IPS DF 6.9 (cell line): ENCODE measurements around the gene RASGRF1.

Experiments
- DNase-seq: peaks from one replicate; pipeline ENCODE4 v3.0.0-alpha.2; 2013; ENCODE audit warnings: low read depth, low spot score
- H3K27ac ChIP-seq: one replicate; pipeline ENCODE4 v1.5.1; 2013; ENCODE audit warnings: low read length, control low read depth
- H3K27me3 ChIP-seq: 2 replicates; pipeline ENCODE4 v1.6.1; 2013; ENCODE audit warnings: mild to moderate bottlenecking, low read length; ENCODE audit not compliant: control insufficient read depth, insufficient read depth
- H3K36me3 ChIP-seq: 2 replicates; pipeline ENCODE4 v1.6.1; 2013; ENCODE audit warnings: low read length; ENCODE audit not compliant: control insufficient read depth, insufficient read depth
- H3K4me1 ChIP-seq: 2 replicates; pipeline ENCODE4 v1.6.1; 2013; ENCODE audit warnings: low read length; ENCODE audit not compliant: control insufficient read depth, insufficient read depth
- H3K4me3 ChIP-seq: 2 replicates; pipeline ENCODE4 v1.5.1; 2013; ENCODE audit warnings: mild to moderate bottlenecking, low read length
- H3K9me3 ChIP-seq: 2 replicates; pipeline ENCODE4 v1.6.1; 2013; ENCODE audit warnings: low read length, inconsistent platforms; ENCODE audit not compliant: control insufficient read depth, insufficient read depth
- WGBS: extraction: QIAGEN DNeasy Blood & Tissue Kit; methylation state at CpG from one replicate; pipeline ENCODE4 v1.1.7; 2013; ENCODE audit warnings: mixed read lengths, missing lambda C conversion rate; ENCODE audit not compliant: insufficient read length, insufficient coverage; 5-methylcytosine and 5-hydroxymethylcytosine counted together

Gene RASGRF1, protein sequence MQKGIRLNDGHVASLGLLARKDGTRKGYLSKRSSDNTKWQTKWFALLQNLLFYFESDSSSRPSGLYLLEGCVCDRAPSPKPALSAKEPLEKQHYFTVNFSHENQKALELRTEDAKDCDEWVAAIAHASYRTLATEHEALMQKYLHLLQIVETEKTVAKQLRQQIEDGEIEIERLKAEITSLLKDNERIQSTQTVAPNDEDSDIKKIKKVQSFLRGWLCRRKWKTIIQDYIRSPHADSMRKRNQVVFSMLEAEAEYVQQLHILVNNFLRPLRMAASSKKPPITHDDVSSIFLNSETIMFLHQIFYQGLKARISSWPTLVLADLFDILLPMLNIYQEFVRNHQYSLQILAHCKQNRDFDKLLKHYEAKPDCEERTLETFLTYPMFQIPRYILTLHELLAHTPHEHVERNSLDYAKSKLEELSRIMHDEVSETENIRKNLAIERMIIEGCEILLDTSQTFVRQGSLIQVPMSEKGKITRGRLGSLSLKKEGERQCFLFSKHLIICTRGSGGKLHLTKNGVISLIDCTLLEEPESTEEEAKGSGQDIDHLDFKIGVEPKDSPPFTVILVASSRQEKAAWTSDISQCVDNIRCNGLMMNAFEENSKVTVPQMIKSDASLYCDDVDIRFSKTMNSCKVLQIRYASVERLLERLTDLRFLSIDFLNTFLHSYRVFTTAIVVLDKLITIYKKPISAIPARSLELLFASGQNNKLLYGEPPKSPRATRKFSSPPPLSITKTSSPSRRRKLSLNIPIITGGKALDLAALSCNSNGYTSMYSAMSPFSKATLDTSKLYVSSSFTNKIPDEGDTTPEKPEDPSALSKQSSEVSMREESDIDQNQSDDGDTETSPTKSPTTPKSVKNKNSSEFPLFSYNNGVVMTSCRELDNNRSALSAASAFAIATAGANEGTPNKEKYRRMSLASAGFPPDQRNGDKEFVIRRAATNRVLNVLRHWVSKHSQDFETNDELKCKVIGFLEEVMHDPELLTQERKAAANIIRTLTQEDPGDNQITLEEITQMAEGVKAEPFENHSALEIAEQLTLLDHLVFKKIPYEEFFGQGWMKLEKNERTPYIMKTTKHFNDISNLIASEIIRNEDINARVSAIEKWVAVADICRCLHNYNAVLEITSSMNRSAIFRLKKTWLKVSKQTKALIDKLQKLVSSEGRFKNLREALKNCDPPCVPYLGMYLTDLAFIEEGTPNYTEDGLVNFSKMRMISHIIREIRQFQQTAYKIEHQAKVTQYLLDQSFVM (N-terminal part only)

GRCh38 chr15:79090487-79091203 lies at the start of gene RASGRF1:
RASGRF1 (minus strand) TSS chr15:79090780; CDS start chr15:79090498, 282 bp downstream.
- H3K4me1 ChIP-seq, result peaks cover 5% of the 10 kb centered on the region
- DNase-seq, result no peak
- no peaks in the 10 kb centered on the region for H3K36me3 ChIP-seq
- H3K27ac ChIP-seq, result no peak within 1 kb of the TSS
- peak within 1 kb of the TSS; percentile 47; the same call in 1 of the 2 replicates for H3K4me3 ChIP-seq
- WGBS, result no CpG with 5 or more reads among the region's 61 CpGs
- H3K9me3 ChIP-seq, result no peaks in the 10 kb centered on the region
- H3K27me3 ChIP-seq, result peaks cover 69% of the 10 kb centered on the region

- no peaks in the 10 kb centered on the region for H3K27me3 ChIP-seq
These were observed 46.0 kb upstream of the RASGRF1 start for GRCh38 chr15:79136434-79137046.

DNA sequence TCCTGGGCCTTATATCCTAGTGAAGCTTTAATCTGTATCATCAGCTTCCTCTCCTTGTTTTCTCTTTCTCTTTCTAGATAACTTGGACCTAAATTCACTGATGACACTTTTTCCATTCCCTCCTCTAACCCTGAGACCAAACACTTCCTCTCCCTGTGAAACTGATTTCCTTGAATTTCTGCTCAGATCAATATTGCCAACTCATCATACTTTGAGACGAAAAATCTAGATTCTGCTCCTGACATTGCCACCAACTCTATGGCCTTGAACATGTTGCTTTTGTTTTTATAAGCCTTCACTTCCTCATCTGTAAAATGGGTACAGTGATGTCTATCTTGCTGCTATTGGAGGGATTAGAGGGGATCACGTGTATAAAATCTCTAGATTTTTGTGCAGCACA lies 42.7 kb upstream of the RASGRF1 start:
- Histone ChIP-seq H3K4me1 (peaks cover 2% of the 10 kb centered on the region), H3K4me3 (no peak overlapping the region), H3K27ac (no peak overlapping the region), H3K27me3 (no peaks in the 10 kb centered on the region), H3K36me3 (no peaks in the 10 kb centered on the region), H3K9me3 (no peaks in the 10 kb centered on the region)
- no CpG with 5 or more reads among the region's 2 CpGs for WGBS
- DNase-seq, result no peak

More at GRCh38 chr15:79136434-79137046, 46.0 kb upstream of the RASGRF1 start:
- H3K27ac ChIP-seq, result no peak overlapping the region
- no peaks in the 10 kb centered on the region for H3K9me3 ChIP-seq
- no peaks in the 10 kb centered on the region for H3K36me3 ChIP-seq
- DNase-seq, result no peak
- H3K4me1 ChIP-seq, result peaks cover 2% of the 10 kb centered on the region
- no peak overlapping the region for H3K4me3 ChIP-seq
- WGBS, result no CpG with 5 or more reads among the region's 3 CpGs

DNA sequence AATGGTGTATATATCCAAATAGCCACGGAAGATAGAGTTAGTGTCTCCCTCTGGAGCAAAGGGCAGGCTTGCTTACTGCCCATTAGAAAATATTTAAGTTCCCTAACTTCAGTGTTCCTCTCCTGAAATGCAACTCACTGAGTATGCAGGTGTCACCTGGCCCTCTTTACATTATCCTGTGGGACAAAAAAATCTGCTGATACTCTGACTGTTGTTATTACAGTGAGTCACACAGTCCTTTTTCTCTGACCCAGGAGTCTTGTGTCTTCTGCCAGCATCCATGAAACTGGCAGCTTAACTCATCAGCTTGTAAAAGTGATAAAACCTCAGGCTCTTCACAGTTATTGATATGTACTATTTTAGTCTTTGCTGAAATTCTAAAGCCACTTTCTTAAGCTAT lies 42.2 kb upstream of the RASGRF1 start:
- Histone ChIP-seq H3K27ac (no peak overlapping the region), H3K27me3 (no peaks in the 10 kb centered on the region), H3K4me3 (no peak overlapping the region), H3K9me3 (no peaks in the 10 kb centered on the region), H3K36me3 (no peaks in the 10 kb centered on the region), H3K4me1 (peaks cover 2% of the 10 kb centered on the region)
- no CpG with 5 or more reads among the region's 1 CpG for WGBS
- DNase-seq, result no peak

DNA sequence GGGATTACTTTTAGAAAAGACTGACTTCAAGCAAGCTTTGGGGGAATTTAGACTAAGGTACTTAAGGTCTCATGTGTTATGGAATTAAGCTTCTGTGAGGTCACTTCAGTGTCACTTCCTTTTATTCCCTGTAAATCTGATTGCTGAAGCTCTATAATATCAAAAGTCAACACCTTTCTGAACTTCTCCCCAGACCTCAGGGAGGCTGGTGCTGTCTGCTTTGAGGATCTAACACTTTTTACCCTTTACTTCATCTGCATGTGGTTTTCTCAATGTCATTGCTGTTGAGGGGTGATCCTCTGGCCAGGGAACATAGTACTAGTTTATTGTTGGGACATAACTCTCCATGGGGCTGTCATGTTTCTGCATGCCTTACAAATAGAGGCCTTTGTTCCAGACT lies 41.8 kb upstream of the RASGRF1 start:
- Histone ChIP-seq H3K4me3 (no peak overlapping the region), H3K27me3 (no peaks in the 10 kb centered on the region), H3K4me1 (peaks cover 2% of the 10 kb centered on the region), H3K9me3 (no peaks in the 10 kb centered on the region), H3K27ac (no peak overlapping the region), H3K36me3 (no peaks in the 10 kb centered on the region)
- no peak for DNase-seq

DNA sequence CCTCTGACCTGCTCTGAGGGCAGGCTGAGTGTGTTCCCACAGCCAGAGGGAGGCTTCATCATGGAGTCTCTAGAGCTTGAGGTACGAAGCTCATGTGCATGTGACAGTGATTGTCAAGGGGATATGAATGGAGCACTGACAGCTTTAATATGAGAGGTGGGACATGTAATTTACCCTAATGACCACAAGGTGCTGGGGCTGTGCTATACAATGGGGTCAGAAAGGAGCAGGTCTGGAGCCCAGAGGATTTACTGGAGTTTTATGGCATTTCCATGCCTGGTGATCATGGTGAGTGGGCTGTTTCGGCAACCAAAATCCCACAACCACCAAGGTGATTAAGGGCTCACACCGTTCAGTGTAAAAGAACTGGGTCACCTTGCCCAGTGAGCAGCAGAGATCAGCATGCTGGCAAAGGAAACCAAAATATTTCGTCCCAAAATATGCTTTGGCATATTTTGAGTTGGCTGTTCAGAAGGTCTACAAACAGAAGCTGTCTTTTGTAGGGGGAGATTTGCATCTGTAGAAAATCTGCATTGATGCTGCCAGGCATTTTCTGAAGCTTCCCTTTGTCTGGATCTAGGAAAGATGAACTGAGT lies 40.1 kb upstream of the RASGRF1 start:
- Histone ChIP-seq H3K4me3 (no peak overlapping the region), H3K27ac (no peak overlapping the region), H3K4me1 (no peaks in the 10 kb centered on the region), H3K27me3 (no peaks in the 10 kb centered on the region), H3K9me3 (no peaks in the 10 kb centered on the region), H3K36me3 (no peaks in the 10 kb centered on the region)
- no CpG with 5 or more reads among the region's 4 CpGs for WGBS
- DNase-seq, result no peak

- no peaks in the 10 kb centered on the region for H3K4me1 ChIP-seq
- H3K9me3 ChIP-seq, result no peaks in the 10 kb centered on the region
- WGBS, result no CpG with 5 or more reads among the region's 3 CpGs
- H3K27ac ChIP-seq, result no peak overlapping the region
- H3K36me3 ChIP-seq, result no peaks in the 10 kb centered on the region
- H3K4me3 ChIP-seq, result no peak overlapping the region
- no peak for DNase-seq
- H3K27me3 ChIP-seq, result no peaks in the 10 kb centered on the region
These were observed 38.7 kb upstream of the RASGRF1 start for GRCh38 chr15:79129235-79129634.

GRCh38 chr15:79128556-79128955 lies 38.0 kb upstream of the RASGRF1 start:
- Histone ChIP-seq H3K27ac (no peak overlapping the region), H3K4me3 (no peak overlapping the region), H3K36me3 (no peaks in the 10 kb centered on the region), H3K4me1 (no peaks in the 10 kb centered on the region), H3K27me3 (no peaks in the 10 kb centered on the region), H3K9me3 (no peaks in the 10 kb centered on the region)
- no peak for DNase-seq
- no CpG with 5 or more reads among the region's 3 CpGs for WGBS

- no peaks in the 10 kb centered on the region for H3K36me3 ChIP-seq
- no peak for DNase-seq
- no peak overlapping the region for H3K4me3 ChIP-seq
- WGBS, result no CpG with 5 or more reads among the region's 3 CpGs
- H3K27ac ChIP-seq, result no peak overlapping the region
- no peaks in the 10 kb centered on the region for H3K4me1 ChIP-seq
- no peaks in the 10 kb centered on the region for H3K27me3 ChIP-seq
- no peaks in the 10 kb centered on the region for H3K9me3 ChIP-seq
These were observed 33.8 kb upstream of the RASGRF1 start for GRCh38 chr15:79124388-79124787.
